K562 (cell line): ENCODE measurements around the gene GABRA5. TPM values are rescaled to one million over a fixed set of nuclear protein-coding genes. Genes with fewer than 3 reads are reported as not detected.

Experiments
- ATAC-seq: fragments of 200-7000 bp; cut with Tn5 transposase; 3 replicates; pipeline ENCODE4 v1.9.1; 2020; ENCODE audit warnings: moderate library complexity
- BruUV-seq: library from RNA; stranded (reverse); fragments of 400-500 nt; replicated peaks from 2 replicates; lab custom pipeline; 2021; lab: Mats Ljungman, UMichigan
- CTCF ChIA-PET: fragments of 300-600 bp; formaldehyde crosslinking; extraction: SDS; loops from one replicate; lab custom pipeline; 2021; ENCODE audit warnings: low intra/inter-chr PET ratio; lab: Yijun Ruan, JAX
- POLR2A ChIA-PET: fragments of 300-600, 350-650 bp; sonication (Branson Sonifier 250); formaldehyde crosslinking; extraction: SDS; loops from one replicate; lab custom pipeline; 2021; ENCODE audit warnings: antibody characterized with exemption, inconsistent platforms; lab: Yijun Ruan, JAX
- DNase-seq, 4 experiments: peaks; one replicate each; pipeline versions ENCODE4 v3.0.0 to v3.0.0-alpha.2; 2011 to 2018; ENCODE audit warnings: low spot score in 3 of 4, mixed read lengths in 3 of 4; ENCODE audit errors: extremely low read depth in 1 of 4
- FAIRE-seq: peaks from 2 replicates; lab custom pipeline; 2011; peaks lifted over from hg19 to GRCh38; lab: Jason Lieb, UNC
- H2AFZ ChIP-seq: 2 replicates; pipeline ENCODE4 v1.6.0; 2011; ENCODE audit warnings: low read depth, low read length, control low read depth, inconsistent platforms
- H3K27ac ChIP-seq: fragments of 200-600 bp; 3 replicates; pipeline ENCODE4 v1.8.0; 2011; ENCODE audit warnings: low read depth, mild to moderate bottlenecking, control low read depth, inconsistent platforms, low read length, moderate library complexity, mixed read lengths; ENCODE audit errors: extremely low read depth
- H3K27me3 ChIP-seq, 2 experiments: fragments of 300-600 bp in 1 of 2; 2 replicates in 1 of 2; 3 replicates in 1 of 2; pipeline versions ENCODE4 v1.6.0 to v1.8.0; 2011; ENCODE audit warnings: inconsistent platforms in 2 of 2, low read length in 2 of 2, mild to moderate bottlenecking in 1 of 2, mixed read lengths in 1 of 2, moderate library complexity in 1 of 2; ENCODE audit not compliant: control insufficient read depth in 2 of 2, insufficient read depth in 2 of 2
- H3K36me3 ChIP-seq: fragments of 300-600 bp; 3 replicates; pipeline ENCODE4 v1.8.0; 2011; ENCODE audit warnings: mild to moderate bottlenecking, low read length, inconsistent platforms; ENCODE audit not compliant: control insufficient read depth, insufficient read depth
- H3K4me1 ChIP-seq, 2 experiments: fragments of 200-600 bp in 1 of 2; replicated peaks in 1 of 2; 2 replicates in 1 of 2; 3 replicates in 1 of 2; pipeline versions ENCODE4 v1.5.1 to v1.8.0; 2011; ENCODE audit warnings: inconsistent platforms in 2 of 2, low read length in 2 of 2, mild to moderate bottlenecking in 1 of 2, mixed read lengths in 1 of 2, moderate library complexity in 1 of 2; ENCODE audit not compliant: control insufficient read depth in 2 of 2, insufficient read depth in 2 of 2
- H3K4me2 ChIP-seq: 2 replicates; pipeline ENCODE4 v1.6.1; 2011; ENCODE audit warnings: low read length, control low read depth, inconsistent platforms, mixed read lengths; ENCODE audit not compliant: insufficient read depth
- H3K4me3 ChIP-seq: fragments of 200-600 bp; sonication (generic), shearing (Covaris generic); 2 replicates; pipeline ENCODE4 v1.5.1; 2016; ENCODE audit warnings: control low read depth, inconsistent platforms
- H3K79me2 ChIP-seq: fragments of 200-600 bp; 3 replicates; pipeline ENCODE4 v1.8.0; 2011; ENCODE audit warnings: low read length, inconsistent platforms; ENCODE audit not compliant: control insufficient read depth, insufficient read depth
- H3K9ac ChIP-seq, 2 experiments: 2 replicates each; pipeline versions ENCODE4 v1.6.0 to v1.6.1; 2011; ENCODE audit warnings: low read depth in 2 of 2, low read length in 2 of 2, control low read depth in 1 of 2, inconsistent platforms in 1 of 2, mild to moderate bottlenecking in 1 of 2, mixed read lengths in 1 of 2; ENCODE audit not compliant: insufficient read depth in 1 of 2
- H3K9me1 ChIP-seq: one replicate; pipeline ENCODE4 v1.6.0; 2011; ENCODE audit warnings: inconsistent platforms, mild to moderate bottlenecking, low read length, moderate library complexity; ENCODE audit not compliant: control insufficient read depth, insufficient read depth
- H3K9me3 ChIP-seq: replicated peaks from 2 replicates; pipeline ENCODE4 v1.5.1; 2011; ENCODE audit warnings: low read depth, low read length, inconsistent platforms; ENCODE audit not compliant: control insufficient read depth, insufficient read depth
- H4K20me1 ChIP-seq: replicated peaks from 2 replicates; pipeline ENCODE4 v1.6.1; 2011; ENCODE audit warnings: low read length, inconsistent platforms, mixed read lengths; ENCODE audit not compliant: control insufficient read depth, insufficient read depth
- L3MBTL2 ChIP-seq: fragments of 450-650 bp; IDR thresholded peaks from 2 replicates; pipeline ENCODE4 v1.6.1; 2016; ENCODE audit warnings: mild to moderate bottlenecking, moderate library complexity
- NFXL1 ChIP-seq: fragments of 450-650 bp; formaldehyde crosslinking; IDR thresholded peaks from 2 replicates; pipeline ENCODE4 v1.4.0; 2021; ENCODE audit warnings: mild to moderate bottlenecking
- SREBF2 ChIP-seq: sonication (generic); formaldehyde crosslinking; IDR thresholded peaks from 2 replicates; pipeline ENCODE4 v1.4.0; 2020; ENCODE audit warnings: mild to moderate bottlenecking, missing genetic modification reagents
- WGBS: fragments of 100-300 bp; shearing (Covaris generic); methylation state at CpG from one replicate; pipeline ENCODE4 v1.1.6; 2016; ENCODE audit warnings: low coverage, mixed read lengths; ENCODE audit not compliant: insufficient coverage; ENCODE audit errors: missing lambda C conversion rate; 5-methylcytosine and 5-hydroxymethylcytosine counted together
- in situ Hi-C: fragments of 300-500 bp; cut with MboI; formaldehyde crosslinking; loops from 4 replicates; pipeline ENCODE4 v1.15.0; 2018; ENCODE audit warnings: inconsistent platforms, mixed read lengths
- intact Hi-C: fragments of 100-400 bp; cut with micrococcal nuclease; formaldehyde crosslinking; loops from 2 replicates; pipeline ENCODE4 v1.14.2; 2022
- polyA plus RNA-seq, 8 experiments: library from polyadenylated mRNA; depleted of rRNA in 4 of 8; stranded (reverse) in 5 of 8; unstranded in 3 of 8; fragments of >200 nt; fragmentation: Nextera tagmentation in 2 of 8; fragmentation: Illumina TruSeq in 1 of 8; extraction: Ambion mirVana in 2 of 8; extraction: Trizol in 1 of 8; gene quantifications; 2 replicates each; pipeline versions ENCODE4 v1.2.1 to v1.2.3, GENCODE V29; 2011 to 2014; ENCODE audit warnings: inconsistent platforms in 1 of 8, missing spikeins in 1 of 8
- total RNA-seq, 7 experiments: library from RNA; depleted of rRNA in 6 of 7; stranded (reverse); fragments of >200 nt in 6 of 7; fragmentation: Illumina TruSeq in 2 of 7; extraction: Trizol in 2 of 7; gene quantifications; 2 replicates each; pipeline versions ENCODE4 v1.2.1 to v1.2.3, GENCODE V29; 2011 to 2021; ENCODE audit warnings: low replicate concordance in 1 of 7
- TF ChIP-seq, protein P1 (sequence below): sonication (generic); formaldehyde crosslinking; IDR thresholded peaks from 2 replicates; pipeline ENCODE4 v1.8.1; 2022; ENCODE audit warnings: missing genetic modification reagents
- TF ChIP-seq, protein P2 (sequence below): fragments of 450-650 bp; conservative IDR thresholded peaks from 2 replicates; pipeline ENCODE4 v1.6.1; 2016; ENCODE audit warnings: missing genetic modification characterization, low read depth, mild to moderate bottlenecking, control low read depth, missing compliant biosample characterization

Gene GABRA5
- total and polyA plus RNA-seq, 9 of the 15 experiments (the other 6 are each of a cell fraction or from before 2014, with no cell fraction given) = not detected

DNA sequence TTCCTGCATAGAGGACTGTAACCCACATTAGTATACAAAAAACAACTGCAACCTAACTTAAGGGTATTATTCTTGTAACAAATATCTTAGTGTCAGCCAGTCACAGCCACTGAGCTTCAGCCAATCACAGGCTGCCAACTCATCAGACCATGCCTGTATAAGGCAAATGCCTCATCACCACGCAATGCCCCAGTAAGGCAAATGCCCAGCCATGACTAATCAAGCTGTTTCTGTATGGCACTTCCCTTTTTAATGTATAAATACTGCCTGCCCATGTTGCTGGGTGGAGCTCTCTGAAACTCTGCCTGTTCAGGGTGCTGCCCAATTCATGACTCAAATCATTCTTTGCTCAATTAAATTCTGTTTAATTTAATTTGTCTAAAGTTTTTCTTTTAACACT, 18.4 kb upstream of the GABRA5 start:
- H3K79me2 ChIP-seq = no peaks in the 10 kb centered on the region
- ATAC-seq = no peak
- no peaks in the 10 kb centered on the region for H3K36me3 ChIP-seq
- ChIA-PET POLR2A (interaction anchor here (1.0 kb wide), 1 partner anchor 21 kb away, joined by 3 read pairs; no protein-coding TSS in a partner anchor), CTCF (no interaction called here)
- no peak overlapping the region for H3K27ac ChIP-seq
- no peak overlapping the region for H3K9ac ChIP-seq
- in situ Hi-C loops (no loop called here), intact Hi-C loops (no loop called here)
- no TSS peak for BruUV-seq
- WGBS = 0% methylated on average over 1 of the region's 1 CpG
- H3K4me1 ChIP-seq = no peaks in the 10 kb centered on the region
- H4K20me1 ChIP-seq = no peaks in the 10 kb centered on the region
- no peak overlapping the region for H2AFZ ChIP-seq
- H3K27me3 ChIP-seq = peaks cover 0 to 4% of the 10 kb centered on the region in 2 experiments; a peak in 3 of 5 replicates
- no peak overlapping the region for H3K4me2 ChIP-seq
- no peak for DNase-seq
- no peaks in the 10 kb centered on the region for H3K9me3 ChIP-seq
- TF ChIP-seq, protein P1, sequence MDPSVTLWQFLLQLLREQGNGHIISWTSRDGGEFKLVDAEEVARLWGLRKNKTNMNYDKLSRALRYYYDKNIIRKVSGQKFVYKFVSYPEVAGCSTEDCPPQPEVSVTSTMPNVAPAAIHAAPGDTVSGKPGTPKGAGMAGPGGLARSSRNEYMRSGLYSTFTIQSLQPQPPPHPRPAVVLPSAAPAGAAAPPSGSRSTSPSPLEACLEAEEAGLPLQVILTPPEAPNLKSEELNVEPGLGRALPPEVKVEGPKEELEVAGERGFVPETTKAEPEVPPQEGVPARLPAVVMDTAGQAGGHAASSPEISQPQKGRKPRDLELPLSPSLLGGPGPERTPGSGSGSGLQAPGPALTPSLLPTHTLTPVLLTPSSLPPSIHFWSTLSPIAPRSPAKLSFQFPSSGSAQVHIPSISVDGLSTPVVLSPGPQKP = no peak
- TF ChIP-seq SREBF2 (CRISPR knock-in tag) = no peak
- no peak for TF ChIP-seq NFXL1 (CRISPR knock-in tag)
- no peak for TF ChIP-seq L3MBTL2
- TF ChIP-seq, protein P2, sequence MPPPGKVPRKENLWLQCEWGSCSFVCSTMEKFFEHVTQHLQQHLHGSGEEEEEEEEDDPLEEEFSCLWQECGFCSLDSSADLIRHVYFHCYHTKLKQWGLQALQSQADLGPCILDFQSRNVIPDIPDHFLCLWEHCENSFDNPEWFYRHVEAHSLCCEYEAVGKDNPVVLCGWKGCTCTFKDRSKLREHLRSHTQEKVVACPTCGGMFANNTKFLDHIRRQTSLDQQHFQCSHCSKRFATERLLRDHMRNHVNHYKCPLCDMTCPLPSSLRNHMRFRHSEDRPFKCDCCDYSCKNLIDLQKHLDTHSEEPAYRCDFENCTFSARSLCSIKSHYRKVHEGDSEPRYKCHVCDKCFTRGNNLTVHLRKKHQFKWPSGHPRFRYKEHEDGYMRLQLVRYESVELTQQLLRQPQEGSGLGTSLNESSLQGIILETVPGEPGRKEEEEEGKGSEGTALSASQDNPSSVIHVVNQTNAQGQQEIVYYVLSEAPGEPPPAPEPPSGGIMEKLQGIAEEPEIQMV (tag) = no peak
- no peak overlapping the region for H3K4me3 ChIP-seq
- H3K9me1 ChIP-seq = no peaks in the 10 kb centered on the region
- FAIRE-seq = no peak
